Astrocyte (in vitro differentiated cells and primary cell): Measurements from ENCODE around the gene WDR75. TPM values are rescaled to one million over a fixed set of nuclear protein-coding genes. Genes with fewer than 3 reads are reported as not detected.

Source experiments
- DNase-seq: peaks from one replicate; pipeline ENCODE4 v3.0.0-alpha.2; 2010; ENCODE audit warnings: low read depth
- FAIRE-seq: peaks from 2 replicates; lab custom pipeline; 2011; peaks lifted over from hg19 to GRCh38; lab: Jason Lieb, UNC
- H2AFZ ChIP-seq: 2 replicates; pipeline ENCODE4 v1.6.0; 2012; ENCODE audit warnings: low read depth, low read length, inconsistent platforms
- H3K27ac ChIP-seq: 2 replicates; pipeline ENCODE4 v1.5.1; 2011; ENCODE audit warnings: low read depth, low read length, inconsistent platforms
- H3K27me3 ChIP-seq: 2 replicates; pipeline ENCODE4 v1.6.0; 2011; ENCODE audit warnings: low read length, inconsistent platforms; ENCODE audit not compliant: insufficient read depth
- H3K36me3 ChIP-seq: 2 replicates; pipeline ENCODE4 v1.5.1; 2011; ENCODE audit warnings: low read length, inconsistent platforms; ENCODE audit not compliant: insufficient read depth
- H3K4me1 ChIP-seq: 2 replicates; pipeline ENCODE4 v1.5.1; 2011; ENCODE audit warnings: low read length, inconsistent platforms; ENCODE audit not compliant: insufficient read depth
- H3K4me2 ChIP-seq: 2 replicates; pipeline ENCODE4 v1.6.0; 2012; ENCODE audit warnings: low read length, inconsistent platforms
- H3K4me3 ChIP-seq: 2 replicates; pipeline ENCODE4 v1.5.1; 2011; ENCODE audit warnings: low read depth, mild to moderate bottlenecking, low read length, inconsistent platforms; ENCODE audit not compliant: insufficient read depth
- H3K79me2 ChIP-seq: 2 replicates; pipeline ENCODE4 v1.6.0; 2012; ENCODE audit warnings: mild to moderate bottlenecking, low read length, inconsistent platforms; ENCODE audit not compliant: insufficient read depth
- H3K9ac ChIP-seq: 2 replicates; pipeline ENCODE4 v1.6.0; 2012; ENCODE audit warnings: mild to moderate bottlenecking, low read length, inconsistent platforms
- H3K9me3 ChIP-seq: 2 replicates; pipeline ENCODE4 v1.5.1; 2012; ENCODE audit warnings: low read depth, mild to moderate bottlenecking, low read length, inconsistent platforms; ENCODE audit not compliant: insufficient read depth
- H4K20me1 ChIP-seq: 2 replicates; pipeline ENCODE4 v1.6.0; 2012; ENCODE audit warnings: low read length, inconsistent platforms; ENCODE audit not compliant: insufficient read depth
- H3K27ac Mint-ChIP-seq: one replicate; pipeline ENCODE4 v1.8.0; 2021; ENCODE audit warnings: mild to moderate bottlenecking, mixed read lengths; ENCODE audit not compliant: unreplicated experiment
- H3K27me3 Mint-ChIP-seq: one replicate; pipeline ENCODE4 v1.8.0; 2021; ENCODE audit warnings: low read depth, mixed read lengths; ENCODE audit not compliant: unreplicated experiment
- H3K36me3 Mint-ChIP-seq: one replicate; pipeline ENCODE4 v1.8.0; 2021; ENCODE audit warnings: low read depth, mixed read lengths; ENCODE audit not compliant: unreplicated experiment
- H3K4me1 Mint-ChIP-seq: one replicate; pipeline ENCODE4 v1.8.0; 2021; ENCODE audit warnings: low read depth, mixed read lengths; ENCODE audit not compliant: unreplicated experiment
- H3K4me3 Mint-ChIP-seq: one replicate; pipeline ENCODE4 v1.8.0; 2021; ENCODE audit warnings: mild to moderate bottlenecking, moderate library complexity, mixed read lengths; ENCODE audit not compliant: unreplicated experiment
- H3K9me3 Mint-ChIP-seq: one replicate; pipeline ENCODE4 v1.8.0; 2021; ENCODE audit warnings: mild to moderate bottlenecking, mixed read lengths; ENCODE audit not compliant: unreplicated experiment
- EZH2 ChIP-seq: IDR thresholded peaks from 2 replicates; pipeline ENCODE4 v1.6.1; 2012; ENCODE audit warnings: mild to moderate bottlenecking, low read length, inconsistent platforms; ENCODE audit not compliant: insufficient read depth
- total RNA-seq: library from RNA; stranded (reverse); gene quantifications from 2 replicates; pipeline ENCODE4 v1.2.1, GENCODE V29; 2021
- TF ChIP-seq, protein P1 (sequence below): IDR thresholded peaks from 2 replicates; pipeline ENCODE4 v1.5.1; 2011; ENCODE audit warnings: low read depth, mild to moderate bottlenecking, inconsistent platforms, low read length, moderate library complexity; ENCODE audit not compliant: insufficient read depth

Gene WDR75
- total RNA-seq, 1 donor from 2014 or later = 38.9 TPM

DNA sequence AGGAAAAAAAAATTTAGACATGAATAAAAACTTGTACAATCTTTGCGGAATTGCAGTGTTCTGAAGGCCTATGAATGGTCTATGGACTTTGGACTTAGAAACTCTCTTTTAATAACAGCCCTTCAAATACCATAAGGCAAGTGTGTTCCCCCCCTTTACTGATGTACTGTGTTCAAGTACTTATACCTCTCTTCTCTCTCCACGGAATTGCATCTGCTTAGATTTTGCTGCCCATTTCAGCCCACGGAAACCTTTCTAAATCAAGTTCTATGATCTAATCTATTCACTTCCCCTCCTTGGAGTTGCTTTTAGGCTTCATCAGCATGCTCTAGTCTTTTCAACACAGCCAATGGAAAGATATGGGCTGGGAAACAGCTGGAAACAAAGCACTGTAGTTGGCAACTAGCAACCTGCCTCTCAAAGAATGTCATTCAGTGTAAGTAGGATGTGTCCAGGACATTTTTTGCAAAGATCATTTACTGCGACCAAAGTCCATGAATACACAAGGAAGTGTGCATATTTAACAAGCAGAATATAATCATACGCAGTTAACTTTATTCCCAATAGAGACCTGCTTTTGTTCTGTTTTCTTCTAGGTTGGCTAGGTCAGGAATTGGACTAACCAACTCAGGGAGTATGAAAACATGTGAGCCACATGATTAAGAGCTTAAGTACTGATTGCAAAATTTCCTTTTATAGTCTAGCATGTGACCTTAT lies 81.3 kb downstream of the WDR75 start:
- Mint-ChIP-seq H3K27me3 (no peaks in the 10 kb centered on the region), H3K36me3 (no peaks in the 10 kb centered on the region), H3K4me3 (no peak overlapping the region), H3K27ac (no peak overlapping the region), H3K4me1 (peaks cover 3% of the 10 kb centered on the region), H3K9me3 (no peaks in the 10 kb centered on the region)
- H3K27me3 ChIP-seq = no peaks in the 10 kb centered on the region
- no peaks in the 10 kb centered on the region for H3K4me1 ChIP-seq
- H3K9me3 ChIP-seq = no peaks in the 10 kb centered on the region
- H4K20me1 ChIP-seq = no peaks in the 10 kb centered on the region
- H3K4me2 ChIP-seq = no peak overlapping the region
- FAIRE-seq = no peak
- no peaks in the 10 kb centered on the region for H3K36me3 ChIP-seq
- no peak for TF ChIP-seq EZH2
- TF ChIP-seq, protein P1, sequence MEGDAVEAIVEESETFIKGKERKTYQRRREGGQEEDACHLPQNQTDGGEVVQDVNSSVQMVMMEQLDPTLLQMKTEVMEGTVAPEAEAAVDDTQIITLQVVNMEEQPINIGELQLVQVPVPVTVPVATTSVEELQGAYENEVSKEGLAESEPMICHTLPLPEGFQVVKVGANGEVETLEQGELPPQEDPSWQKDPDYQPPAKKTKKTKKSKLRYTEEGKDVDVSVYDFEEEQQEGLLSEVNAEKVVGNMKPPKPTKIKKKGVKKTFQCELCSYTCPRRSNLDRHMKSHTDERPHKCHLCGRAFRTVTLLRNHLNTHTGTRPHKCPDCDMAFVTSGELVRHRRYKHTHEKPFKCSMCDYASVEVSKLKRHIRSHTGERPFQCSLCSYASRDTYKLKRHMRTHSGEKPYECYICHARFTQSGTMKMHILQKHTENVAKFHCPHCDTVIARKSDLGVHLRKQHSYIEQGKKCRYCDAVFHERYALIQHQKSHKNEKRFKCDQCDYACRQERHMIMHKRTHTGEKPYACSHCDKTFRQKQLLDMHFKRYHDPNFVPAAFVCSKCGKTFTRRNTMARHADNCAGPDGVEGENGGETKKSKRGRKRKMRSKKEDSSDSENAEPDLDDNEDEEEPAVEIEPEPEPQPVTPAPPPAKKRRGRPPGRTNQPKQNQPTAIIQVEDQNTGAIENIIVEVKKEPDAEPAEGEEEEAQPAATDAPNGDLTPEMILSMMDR = no peak
- H3K27ac ChIP-seq = no peak overlapping the region
- no peak overlapping the region for H3K9ac ChIP-seq
- H2AFZ ChIP-seq = no peak overlapping the region
- H3K4me3 ChIP-seq = no peak overlapping the region
- H3K79me2 ChIP-seq = no peaks in the 10 kb centered on the region
- no peak for DNase-seq

DNA sequence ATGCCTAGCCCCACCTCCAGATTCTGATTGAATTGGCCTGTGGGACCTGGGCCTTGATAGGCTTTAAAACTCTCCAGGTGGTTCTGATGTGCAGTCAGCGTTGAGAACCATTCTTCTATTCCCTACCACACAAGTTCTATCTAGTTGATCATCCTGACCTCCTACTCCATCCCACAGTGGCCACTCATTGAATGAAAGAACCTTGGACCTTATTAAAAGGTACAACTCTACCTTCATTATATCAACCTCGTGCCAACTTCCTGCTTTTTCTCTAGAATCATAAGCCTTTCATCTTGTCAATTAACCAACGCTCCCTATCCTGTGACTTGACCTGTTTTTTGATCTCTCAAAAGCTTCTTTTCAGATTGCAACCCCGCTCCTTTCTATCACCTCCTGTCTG lies 83.5 kb downstream of the WDR75 start:
- Histone ChIP-seq H3K27ac (no peak overlapping the region), H3K9ac (no peak overlapping the region), H4K20me1 (no peaks in the 10 kb centered on the region), H3K4me1 (no peaks in the 10 kb centered on the region), H3K4me2 (no peak overlapping the region), H3K27me3 (no peaks in the 10 kb centered on the region), H2AFZ (no peak overlapping the region), H3K36me3 (no peaks in the 10 kb centered on the region), H3K9me3 (no peaks in the 10 kb centered on the region), H3K79me2 (no peaks in the 10 kb centered on the region), H3K4me3 (no peak overlapping the region)
- TF ChIP-seq, protein P1 = no peak
- no peak for TF ChIP-seq EZH2
- no peaks in the 10 kb centered on the region for H3K9me3 Mint-ChIP-seq
- no peak for DNase-seq
- H3K4me1 Mint-ChIP-seq = no peaks in the 10 kb centered on the region
- no peak overlapping the region for H3K27ac Mint-ChIP-seq
- H3K4me3 Mint-ChIP-seq = no peak overlapping the region
- H3K27me3 Mint-ChIP-seq = no peaks in the 10 kb centered on the region
- H3K36me3 Mint-ChIP-seq = no peaks in the 10 kb centered on the region
- FAIRE-seq = no peak

Other genes starting within 250 kb of the WDR75 start
- gene SLC40A1, start 139.3 kb downstream of the WDR75 start, total RNA-seq = 2.2 and 3.1 TPM in 2 replicates
- gene ASNSD1, start 220.0 kb downstream of the WDR75 start, total RNA-seq = 31.7 and 32.8 TPM in 2 replicates
- 3.1 and 3.6 TPM in 2 replicates for gene ANKAR, start 233.2 kb downstream of the WDR75 start, total RNA-seq